ENCODE measurements around the gene STAM. TPM values are rescaled to one million over a fixed set of nuclear protein-coding genes. Genes with fewer than 3 reads are reported as not detected.

STAM gene
- total RNA-seq, 2 experiments from 2014 or later, result 12.9 to 18.2 TPM

DNA sequence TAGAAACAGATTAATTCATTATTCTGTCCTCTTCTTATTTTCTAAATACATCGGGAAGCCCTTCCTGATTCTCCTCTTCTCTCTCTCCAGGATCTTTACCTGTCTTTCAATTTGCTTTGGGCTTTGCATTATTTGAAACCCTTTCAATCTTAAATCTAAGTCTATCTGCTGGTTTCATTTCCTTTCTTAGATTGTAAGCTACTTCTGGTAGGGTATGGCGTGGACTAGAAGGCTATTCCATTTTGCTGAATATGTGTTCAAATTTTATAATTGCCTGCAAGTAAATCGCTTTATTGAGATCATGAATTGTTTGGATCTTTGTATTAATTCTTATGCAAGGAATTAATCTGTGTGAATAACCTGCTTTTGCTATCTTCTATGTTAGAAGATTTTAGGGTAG lies 11.1 kb downstream of the STAM start:
- TF ChIP-seq, protein P1, sequence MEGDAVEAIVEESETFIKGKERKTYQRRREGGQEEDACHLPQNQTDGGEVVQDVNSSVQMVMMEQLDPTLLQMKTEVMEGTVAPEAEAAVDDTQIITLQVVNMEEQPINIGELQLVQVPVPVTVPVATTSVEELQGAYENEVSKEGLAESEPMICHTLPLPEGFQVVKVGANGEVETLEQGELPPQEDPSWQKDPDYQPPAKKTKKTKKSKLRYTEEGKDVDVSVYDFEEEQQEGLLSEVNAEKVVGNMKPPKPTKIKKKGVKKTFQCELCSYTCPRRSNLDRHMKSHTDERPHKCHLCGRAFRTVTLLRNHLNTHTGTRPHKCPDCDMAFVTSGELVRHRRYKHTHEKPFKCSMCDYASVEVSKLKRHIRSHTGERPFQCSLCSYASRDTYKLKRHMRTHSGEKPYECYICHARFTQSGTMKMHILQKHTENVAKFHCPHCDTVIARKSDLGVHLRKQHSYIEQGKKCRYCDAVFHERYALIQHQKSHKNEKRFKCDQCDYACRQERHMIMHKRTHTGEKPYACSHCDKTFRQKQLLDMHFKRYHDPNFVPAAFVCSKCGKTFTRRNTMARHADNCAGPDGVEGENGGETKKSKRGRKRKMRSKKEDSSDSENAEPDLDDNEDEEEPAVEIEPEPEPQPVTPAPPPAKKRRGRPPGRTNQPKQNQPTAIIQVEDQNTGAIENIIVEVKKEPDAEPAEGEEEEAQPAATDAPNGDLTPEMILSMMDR (conservative IDR thresholded peaks at IDR 0.05; ENCODE audit: low read length), result no peak
- no peak for TF ChIP-seq EZH2phosphoT487 (IDR thresholded peaks at IDR 0.05; ENCODE audit: borderline replicate concordance, low read depth, low read length)
- no TSS peak for BruUV-seq (replicated peaks)
- ChIA-PET POLR2A (interaction anchor here (0.6 to 1.5 kb wide), 4 partner anchors 8 to 1262 kb away, joined by 3 to 5 read pairs (median 4); no protein-coding TSS in a partner anchor), CTCF (ENCODE audit: unreplicated experiment) (no interaction called here)
- no peak overlapping the region for H3K4me3 ChIP-seq (ENCODE audit: low read depth, low read length, poor library complexity, severe bottlenecking)
- no peaks in the 10 kb centered on the region; the same call in 1 of the 2 replicates for H4K20me1 ChIP-seq (ENCODE audit: insufficient read depth, low read length)
- DNase-seq (ENCODE audit: low spot score), result no peak
- H3K79me2 ChIP-seq (ENCODE audit: insufficient read depth, low read depth, low read length), result peaks cover 95% of the 10 kb centered on the region
- no peak overlapping the region for H3K27ac ChIP-seq (ENCODE audit: low read depth, low read length, poor library complexity, severe bottlenecking)
- intact Hi-C loops (cut with micrococcal nuclease; ENCODE audit: unreplicated experiment), result no loop called here
- H2AFZ ChIP-seq (ENCODE audit: low read length), result no peak overlapping the region
- H3K9me3 ChIP-seq (ENCODE audit: low read length), result peaks cover 21% of the 10 kb centered on the region
- no peaks in the 10 kb centered on the region for H3K9me2 ChIP-seq (ENCODE audit: insufficient read depth, low read length)
- H3K4me2 ChIP-seq (ENCODE audit: low read length), result no peak overlapping the region
- no peaks in the 10 kb centered on the region for H3K4me1 ChIP-seq (ENCODE audit: insufficient read depth, low read length, poor library complexity, severe bottlenecking)
- peaks cover 36% of the 10 kb centered on the region for H3K36me3 ChIP-seq (ENCODE audit: insufficient read depth, low read length)

DNA sequence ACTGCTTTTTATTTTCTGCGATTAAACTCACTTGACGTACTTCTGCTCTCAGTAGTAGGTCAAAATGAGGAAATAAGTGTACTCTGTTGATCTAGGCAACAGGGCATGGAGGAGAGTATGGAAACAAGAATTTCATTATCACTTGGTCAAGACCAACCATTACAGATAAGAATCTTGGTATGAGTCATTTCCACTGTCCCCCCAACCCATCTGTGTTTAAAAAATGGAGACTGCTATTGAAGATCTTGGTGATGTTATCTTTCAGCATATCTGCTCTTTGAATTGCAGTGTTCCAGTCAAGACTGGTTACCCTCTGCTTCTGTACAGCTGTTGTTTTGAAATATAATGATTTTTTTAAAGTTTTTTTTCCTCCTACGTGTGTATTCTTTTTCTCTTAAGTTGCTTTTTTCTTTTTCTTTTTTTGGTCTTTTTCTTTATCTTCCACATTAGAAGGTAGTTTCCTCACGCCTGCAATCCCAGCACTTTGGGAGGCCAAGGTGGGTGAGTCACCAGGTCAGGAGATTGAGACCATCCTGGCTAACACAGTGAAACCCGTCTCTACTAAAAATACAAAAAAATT lies 11.7 kb downstream of the STAM start:
- H3K27ac ChIP-seq (ENCODE audit: low read depth, low read length, poor library complexity, severe bottlenecking), result no peak overlapping the region

DNA sequence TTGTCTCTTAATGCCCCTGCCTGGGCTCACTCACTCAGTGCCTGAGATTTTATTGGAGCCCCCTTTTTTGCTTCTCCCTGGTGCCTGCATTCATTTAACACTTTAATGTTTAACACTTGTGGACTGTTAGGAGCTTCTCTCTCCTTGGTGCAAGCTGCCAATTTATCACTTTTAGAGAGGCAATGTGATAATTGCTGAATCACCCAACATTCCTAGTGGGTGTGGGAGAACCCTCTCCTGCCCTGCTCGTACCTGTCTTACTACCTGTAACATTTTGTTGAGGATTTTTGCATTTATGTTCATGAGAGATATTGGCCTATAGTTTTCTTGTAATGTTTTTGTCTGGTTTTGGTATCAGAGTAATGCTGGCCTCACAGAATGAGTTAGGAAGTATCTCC lies 13.2 kb downstream of the STAM start:
- DNase-seq (ENCODE audit: low spot score), result no peak
- Histone ChIP-seq H3K36me3 (ENCODE audit: insufficient read depth, low read length) (peaks cover 35% of the 10 kb centered on the region), H3K9me2 (ENCODE audit: insufficient read depth, low read length) (no peaks in the 10 kb centered on the region), H3K27ac (ENCODE audit: low read depth, low read length, poor library complexity, severe bottlenecking) (no peak overlapping the region), H3K4me3 (ENCODE audit: low read depth, low read length, poor library complexity, severe bottlenecking) (no peak overlapping the region), H3K79me2 (ENCODE audit: insufficient read depth, low read depth, low read length) (peaks cover 80% of the 10 kb centered on the region), H4K20me1 (ENCODE audit: insufficient read depth, low read length) (no peaks in the 10 kb centered on the region), H3K4me1 (ENCODE audit: insufficient read depth, low read length, poor library complexity, severe bottlenecking) (no peaks in the 10 kb centered on the region), H2AFZ (ENCODE audit: low read length) (no peak overlapping the region), H3K4me2 (ENCODE audit: low read length) (no peak overlapping the region), H3K9me3 (ENCODE audit: low read length) (peaks cover 18% of the 10 kb centered on the region)
- CTCF ChIA-PET (ENCODE audit: unreplicated experiment), result no interaction called here
- POLR2A ChIA-PET, result no interaction called here
- intact Hi-C loops (cut with micrococcal nuclease; ENCODE audit: unreplicated experiment), result no loop called here
- no peak for TF ChIP-seq EZH2phosphoT487 (IDR thresholded peaks at IDR 0.05; ENCODE audit: borderline replicate concordance, low read depth, low read length)
- TF ChIP-seq, protein P1 (conservative IDR thresholded peaks at IDR 0.05; ENCODE audit: low read length), result no peak
- BruUV-seq (replicated peaks), result no TSS peak

More for the DNA sequence above, 11.7 kb downstream of the STAM start:
- CTCF ChIA-PET (ENCODE audit: unreplicated experiment), result no interaction called here
- no peaks in the 10 kb centered on the region for H4K20me1 ChIP-seq (ENCODE audit: insufficient read depth, low read length)
- H2AFZ ChIP-seq (ENCODE audit: low read length), result no peak overlapping the region
- DNase-seq (ENCODE audit: low spot score), result no peak
- H3K36me3 ChIP-seq (ENCODE audit: insufficient read depth, low read length), result peaks cover 34% of the 10 kb centered on the region
- POLR2A ChIA-PET, result interaction anchor here (0.6 to 1.5 kb wide), 4 partner anchors 8 to 1263 kb away, joined by 3 to 5 read pairs (median 4); no protein-coding TSS in a partner anchor
- no peak overlapping the region for H3K4me3 ChIP-seq (ENCODE audit: low read depth, low read length, poor library complexity, severe bottlenecking)
- no peaks in the 10 kb centered on the region for H3K4me1 ChIP-seq (ENCODE audit: insufficient read depth, low read length, poor library complexity, severe bottlenecking)
- intact Hi-C loops (cut with micrococcal nuclease; ENCODE audit: unreplicated experiment), result no loop called here
- TF ChIP-seq EZH2phosphoT487 (IDR thresholded peaks at IDR 0.05; ENCODE audit: borderline replicate concordance, low read depth, low read length), result no peak
- TF ChIP-seq, protein P1 (conservative IDR thresholded peaks at IDR 0.05; ENCODE audit: low read length), result no peak
- no TSS peak for BruUV-seq (replicated peaks)
- peaks cover 21% of the 10 kb centered on the region for H3K9me3 ChIP-seq (ENCODE audit: low read length)
- H3K4me2 ChIP-seq (ENCODE audit: low read length), result no peak overlapping the region
- H3K9me2 ChIP-seq (ENCODE audit: insufficient read depth, low read length), result no peaks in the 10 kb centered on the region
- peaks cover 94% of the 10 kb centered on the region for H3K79me2 ChIP-seq (ENCODE audit: insufficient read depth, low read depth, low read length)
